B cell (primary cell): Measurements from ENCODE around the gene C3orf22. TPM values are rescaled to one million over a fixed set of nuclear protein-coding genes. Genes with fewer than 3 reads are reported as not detected.
A peak's percentile ranks its signal among the peaks of the same experiment; 100 is the strongest.

ENCODE experiments used
- ATAC-seq: fragments of 200-7000 bp; cut with Tn5 transposase; one replicate; pipeline ENCODE4 v1.10.0; 2021; ENCODE audit warnings: low read depth, mild to moderate bottlenecking, moderate number of reproducible peaks, moderate library complexity
- CTCF ChIA-PET: fragments of 350-600 bp; sonication (Branson Sonifier 250); formaldehyde crosslinking; loops from one replicate; lab custom pipeline; 2021; ENCODE audit warnings: antibody characterized with exemption, inconsistent platforms; lab: Charles Lee
- POLR2A ChIA-PET: fragments of 350-600 bp; sonication (Branson Sonifier 250); formaldehyde crosslinking; loops from one replicate; lab custom pipeline; 2021; ENCODE audit warnings: antibody characterized with exemption; lab: Charles Lee
- DNase-seq: peaks from one replicate; pipeline ENCODE4 v3.0.0; 2013
- H2AFZ ChIP-seq: 2 replicates; pipeline ENCODE4 v1.6.1; 2012; ENCODE audit warnings: mild to moderate bottlenecking, low read depth, low read length; ENCODE audit not compliant: insufficient read depth, poor library complexity, severe bottlenecking
- H3K27ac ChIP-seq, 2 donors: 1 replicate in 1 of 2; 2 replicates in 1 of 2; pipeline ENCODE4 v1.5.1; 2012 to 2013; ENCODE audit warnings: low read length in 2 of 2, mild to moderate bottlenecking in 2 of 2, moderate library complexity in 1 of 2
- H3K27me3 ChIP-seq, 4 experiments: fragments of 200-600 bp in 1 of 4; sonication (generic) in 1 of 4; replicated peaks in 1 of 4; 1 replicate in 2 of 4; 2 replicates in 2 of 4; pipeline versions ENCODE4 v1.6.1 to v1.7.0; 2013 to 2016; ENCODE audit warnings: low read length in 3 of 4, mild to moderate bottlenecking in 2 of 4, mixed read lengths in 1 of 4, moderate library complexity in 1 of 4; ENCODE audit not compliant: insufficient read depth in 4 of 4, control insufficient read depth in 3 of 4; ENCODE audit errors: control extremely low read depth in 1 of 4
- H3K36me3 ChIP-seq, 2 experiments: replicated peaks in 1 of 2; 1 replicate in 1 of 2; 2 replicates in 1 of 2; pipeline versions ENCODE4 v1.6.1 to v1.7.1; 2013; ENCODE audit warnings: low read length in 1 of 2; ENCODE audit not compliant: insufficient read depth in 2 of 2, control insufficient read depth in 1 of 2; ENCODE audit errors: control extremely low read depth in 1 of 2, extremely low read depth in 1 of 2
- H3K4me1 ChIP-seq, 2 donors: fragments of 200-600 bp in 1 of 2; sonication (generic) in 1 of 2; 1 replicate in 1 of 2; 2 replicates in 1 of 2; pipeline versions ENCODE4 v1.5.1 to v1.6.1; 2013 to 2017; ENCODE audit warnings: low read length in 2 of 2; ENCODE audit not compliant: control insufficient read depth in 2 of 2, insufficient read depth in 2 of 2
- H3K4me2 ChIP-seq: replicated peaks from 2 replicates; pipeline ENCODE3; 2012; ENCODE audit warnings: mild to moderate bottlenecking, low read depth, low read length; ENCODE audit not compliant: poor library complexity, severe bottlenecking
- H3K4me3 ChIP-seq, 5 experiments: fragments of 200-600 bp in 1 of 5; sonication (generic) in 1 of 5; 1 replicate in 3 of 5; 2 replicates in 2 of 5; pipeline versions ENCODE4 v1.5.1 to v1.7.0; 2011 to 2016; ENCODE audit warnings: low read length in 4 of 5, mild to moderate bottlenecking in 4 of 5, low read depth in 2 of 5, control low read depth in 1 of 5, moderate library complexity in 1 of 5; ENCODE audit not compliant: insufficient read depth in 1 of 5; ENCODE audit errors: control extremely low read depth in 1 of 5, extremely low read depth in 1 of 5
- H3K79me2 ChIP-seq: fragments of 200-600 bp; sonication (generic); one replicate; pipeline ENCODE4 v1.6.0; 2016; ENCODE audit warnings: low read length; ENCODE audit not compliant: control insufficient read depth, insufficient read depth
- H3K9ac ChIP-seq: fragments of 200-600 bp; sonication (generic); 2 replicates; pipeline ENCODE4 v1.6.1; 2017; ENCODE audit warnings: mild to moderate bottlenecking, low read length, moderate library complexity
- H3K9me3 ChIP-seq, 3 donors: one replicate each; pipeline versions ENCODE4 v1.6.1 to v1.7.1; 2013; ENCODE audit warnings: low read length in 2 of 3; ENCODE audit not compliant: control insufficient read depth in 2 of 3, insufficient read depth in 1 of 3; ENCODE audit errors: control extremely low read depth in 1 of 3
- H4K20me1 ChIP-seq: 2 replicates; pipeline ENCODE4 v1.6.0; 2012; ENCODE audit warnings: mild to moderate bottlenecking, low read length; ENCODE audit not compliant: insufficient read depth, control insufficient read depth, poor library complexity, severe bottlenecking
- H3K27ac Mint-ChIP-seq: one replicate; pipeline ENCODE4 v1.8.0; 2021; ENCODE audit warnings: mixed read lengths
- H3K27me3 Mint-ChIP-seq: one replicate; pipeline ENCODE4 v1.8.0; 2021; ENCODE audit warnings: mixed read lengths
- H3K4me1 Mint-ChIP-seq: one replicate; pipeline ENCODE4 v1.8.0; 2021; ENCODE audit warnings: mixed read lengths
- H3K4me3 Mint-ChIP-seq: one replicate; pipeline ENCODE4 v1.8.0; 2021; ENCODE audit warnings: mixed read lengths
- H3K9me3 Mint-ChIP-seq: one replicate; pipeline ENCODE4 v1.8.0; 2022; ENCODE audit warnings: mixed read lengths; ENCODE audit not compliant: insufficient read depth
- EZH2 ChIP-seq: IDR thresholded peaks from 2 replicates; pipeline ENCODE4 v1.6.1; 2012; ENCODE audit warnings: borderline replicate concordance, low read depth, mild to moderate bottlenecking, moderate library complexity, low read length; ENCODE audit not compliant: insufficient read depth, poor library complexity, severe bottlenecking
- WGBS: methylation state at CpG from one replicate; pipeline ENCODE4 v1.1.5; 2013; ENCODE audit warnings: missing lambda C conversion rate; ENCODE audit not compliant: insufficient coverage; 5-methylcytosine and 5-hydroxymethylcytosine counted together
- intact Hi-C: fragments of 100-400 bp; cut with micrococcal nuclease; formaldehyde crosslinking; loops from one replicate; pipeline ENCODE4 v1.10.0; 2022
- polyA plus RNA-seq: library from polyadenylated mRNA; depleted of rRNA; stranded (reverse); fragments of >200 nt; gene quantifications from 2 replicates; pipeline ENCODE4 v1.2.3, GENCODE V29; 2012
- total RNA-seq, 2 donors: library from RNA; stranded (reverse); fragments of 120-200 nt in 1 of 2; gene quantifications; 1 replicate in 1 of 2; 2 replicates in 1 of 2; pipeline versions ENCODE4 v1.2.3 to v1.2.4, GENCODE V29; 2013 to 2022
- TF ChIP-seq, protein P1 (sequence below): fragments of 200-600 bp; IDR thresholded peaks from one replicate; pipeline ENCODE4 v1.8.0; 2022; ENCODE audit warnings: antibody characterized with exemption, mild to moderate bottlenecking

The C3orf22 gene
- total and polyA plus RNA-seq, 2 donors (not counting 1 experiment from before 2014, with no cell fraction given) = not detected

- Mint-ChIP-seq H3K9me3 (no peaks in the 10 kb centered on the region), H3K27me3 (peaks cover 35% of the 10 kb centered on the region), H3K4me1 (no peaks in the 10 kb centered on the region), H3K27ac (no peak within 1 kb of the TSS), H3K4me3 (no peak within 1 kb of the TSS)
- no peaks in the 10 kb centered on the region for H4K20me1 ChIP-seq
- peaks cover 0 to 7% of the 10 kb centered on the region in 2 donors for H3K4me1 ChIP-seq
- no peaks in the 10 kb centered on the region for H3K79me2 ChIP-seq
- H3K27ac ChIP-seq = no peak within 1 kb of the TSS
- TF ChIP-seq, protein P1, sequence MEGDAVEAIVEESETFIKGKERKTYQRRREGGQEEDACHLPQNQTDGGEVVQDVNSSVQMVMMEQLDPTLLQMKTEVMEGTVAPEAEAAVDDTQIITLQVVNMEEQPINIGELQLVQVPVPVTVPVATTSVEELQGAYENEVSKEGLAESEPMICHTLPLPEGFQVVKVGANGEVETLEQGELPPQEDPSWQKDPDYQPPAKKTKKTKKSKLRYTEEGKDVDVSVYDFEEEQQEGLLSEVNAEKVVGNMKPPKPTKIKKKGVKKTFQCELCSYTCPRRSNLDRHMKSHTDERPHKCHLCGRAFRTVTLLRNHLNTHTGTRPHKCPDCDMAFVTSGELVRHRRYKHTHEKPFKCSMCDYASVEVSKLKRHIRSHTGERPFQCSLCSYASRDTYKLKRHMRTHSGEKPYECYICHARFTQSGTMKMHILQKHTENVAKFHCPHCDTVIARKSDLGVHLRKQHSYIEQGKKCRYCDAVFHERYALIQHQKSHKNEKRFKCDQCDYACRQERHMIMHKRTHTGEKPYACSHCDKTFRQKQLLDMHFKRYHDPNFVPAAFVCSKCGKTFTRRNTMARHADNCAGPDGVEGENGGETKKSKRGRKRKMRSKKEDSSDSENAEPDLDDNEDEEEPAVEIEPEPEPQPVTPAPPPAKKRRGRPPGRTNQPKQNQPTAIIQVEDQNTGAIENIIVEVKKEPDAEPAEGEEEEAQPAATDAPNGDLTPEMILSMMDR = no peak
- no peak for TF ChIP-seq EZH2
- H3K27me3 ChIP-seq = peaks cover 0 to 32% (median 8%) of the 10 kb centered on the region in 4 experiments
- no peaks in the 10 kb centered on the region for H3K36me3 ChIP-seq
- H3K4me2 ChIP-seq = peak within 1 kb of the TSS; percentile 57
- no peak within 1 kb of the TSS for H3K4me3 ChIP-seq
- H2AFZ ChIP-seq = peak within 1 kb of the TSS; percentile 28
- no peak within 1 kb of the TSS for H3K9ac ChIP-seq
- ATAC-seq (no peak), DNase-seq (no peak)
- WGBS = 10% methylated on average over 56 of the region's 56 CpGs
- ChIA-PET CTCF (interaction anchor here (0.5 to 5.9 kb wide), 5 partner anchors 9 to 1023 kb away, joined by 3 to 92 read pairs (median 4); no protein-coding TSS in a partner anchor), POLR2A (no interaction called here)
- intact Hi-C loops = loop anchor here (5.0 kb wide), 1 partner anchor 458 kb away; the partner anchor contains the start of gene PLXNA1
- H3K9me3 ChIP-seq = no peaks in the 10 kb centered on the region
Observed at GRCh38 chr3:126523745-126524428, 34.8 kb downstream of the C3orf22 start, which contains the start of gene CHST13. Gene CHST13 (plus strand): TSS chr3:126524155. CDS start chr3:126524333, 178 bp downstream.

DNA sequence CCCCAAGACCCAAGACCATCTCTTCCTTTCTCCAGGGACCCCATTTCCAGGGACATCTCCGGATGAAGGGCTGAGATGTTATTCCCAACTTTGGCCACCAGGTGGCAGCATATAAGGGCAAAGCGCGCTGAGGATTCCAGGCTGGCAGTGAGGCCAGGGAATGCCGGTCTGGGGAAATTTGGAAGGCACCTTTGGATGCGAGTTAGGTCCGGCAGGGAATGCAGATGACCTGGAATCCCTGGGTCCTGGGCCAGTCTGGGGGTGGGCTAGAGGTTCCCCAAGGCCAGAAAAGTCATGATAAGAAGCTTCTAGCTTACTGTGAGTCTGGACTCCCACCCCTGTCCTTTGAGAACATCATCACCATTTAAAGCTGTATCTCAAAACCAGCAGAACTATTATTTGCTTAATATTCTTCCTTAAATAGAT, 36.4 kb downstream of the C3orf22 start:
- intact Hi-C loops = loop anchor here (5.0 kb wide), 1 partner anchor 460 kb away; the partner anchor contains the start of gene PLXNA1
- Histone ChIP-seq H3K36me3 (no peaks in the 10 kb centered on the region), H3K4me1 (peaks cover 0 to 7% of the 10 kb centered on the region in 2 donors), H3K9ac (no peak overlapping the region), H3K27me3 (peaks cover 0 to 35% (median 8%) of the 10 kb centered on the region in 4 experiments), H4K20me1 (no peaks in the 10 kb centered on the region), H2AFZ (no peak overlapping the region), H3K4me3 (no peak overlapping the region), H3K79me2 (no peaks in the 10 kb centered on the region), H3K4me2 (no peak overlapping the region), H3K27ac (no peak overlapping the region), H3K9me3 (no peaks in the 10 kb centered on the region)
- no peak for TF ChIP-seq EZH2
- TF ChIP-seq, protein P1 = peak; percentile 87
- no peaks in the 10 kb centered on the region for H3K9me3 Mint-ChIP-seq
- no peak overlapping the region for H3K27ac Mint-ChIP-seq
- peaks cover 31% of the 10 kb centered on the region for H3K27me3 Mint-ChIP-seq
- no peaks in the 10 kb centered on the region for H3K4me1 Mint-ChIP-seq
- DNase-seq = peak; percentile 66
- WGBS = 0% methylated on average over 6 of the region's 6 CpGs
- no peak overlapping the region for H3K4me3 Mint-ChIP-seq
- peak; percentile 24 for ATAC-seq
- POLR2A ChIA-PET = no interaction called here
- CTCF ChIA-PET = interaction anchor here (0.5 to 5.9 kb wide), 11 partner anchors 10 to 1069 kb away, joined by 3 to 92 read pairs (median 4); no protein-coding TSS in a partner anchor
